SK-N-SH treated with all-trans-retinoic acid at 6 μM for 48 hours (cell line): ENCODE data around the gene ACOT7.

Source experiments
- ATAC-seq: fragments of 200-7000 bp; cut with Tn5 transposase; 3 replicates; pipeline ENCODE4 v1.9.1; 2020; ENCODE audit warnings: mild to moderate bottlenecking, moderate library complexity
- ARNTL ChIP-seq: fragments of 450-650 bp; formaldehyde crosslinking; IDR thresholded peaks from 2 replicates; pipeline ENCODE4 v1.5.0; 2020; ENCODE audit warnings: low read depth, mild to moderate bottlenecking, moderate library complexity, borderline replicate concordance
- BACH2 ChIP-seq: fragments of 250-450 bp; sonication (Bioruptor Pico); IDR thresholded peaks from 2 replicates; pipeline ENCODE4 v1.9.0; 2021; ENCODE audit warnings: mild to moderate bottlenecking, borderline replicate concordance
- CREB5 ChIP-seq: fragments of 250-450 bp; sonication (Bioruptor Pico); IDR thresholded peaks from 2 replicates; pipeline ENCODE4 v1.5.1; 2020; ENCODE audit warnings: low read depth, mild to moderate bottlenecking, moderate library complexity
- CSDC2 ChIP-seq: fragments of 250-450 bp; sonication (Bioruptor Pico); IDR thresholded peaks from 2 replicates; pipeline ENCODE4 v1.5.0; 2020; ENCODE audit warnings: mild to moderate bottlenecking, moderate library complexity
- CSRNP3 ChIP-seq: fragments of 250-450 bp; sonication (Bioruptor Pico); IDR thresholded peaks from 2 replicates; pipeline ENCODE4 v1.5.1; 2021; ENCODE audit warnings: mild to moderate bottlenecking, moderate library complexity
- ESRRG ChIP-seq: fragments of 250-450 bp; sonication (Bioruptor Pico); IDR thresholded peaks from 2 replicates; pipeline ENCODE4 v1.6.1; 2021; ENCODE audit warnings: mild to moderate bottlenecking
- GLIS3 ChIP-seq: fragments of 250-450 bp; sonication (Bioruptor Pico); IDR thresholded peaks from 2 replicates; pipeline ENCODE4 v1.5.0; 2020; ENCODE audit warnings: mild to moderate bottlenecking, moderate library complexity
- ISL1 ChIP-seq: fragments of 250-450 bp; sonication (Bioruptor Pico); IDR thresholded peaks from 2 replicates; pipeline ENCODE4 v2.1.2; 2022; ENCODE audit warnings: mild to moderate bottlenecking, moderate library complexity
- OSR1 ChIP-seq: fragments of 250-450 bp; sonication (Bioruptor Pico); IDR thresholded peaks from 2 replicates; pipeline ENCODE4 v1.8.0; 2022; ENCODE audit warnings: moderate library complexity, mild to moderate bottlenecking, inconsistent platforms
- PATZ1 ChIP-seq: fragments of 250-450 bp; sonication (Bioruptor Pico); IDR thresholded peaks from 2 replicates; pipeline ENCODE4 v1.8.0; 2020; ENCODE audit warnings: mild to moderate bottlenecking, moderate library complexity, borderline replicate concordance
- POU6F1 ChIP-seq: fragments of 250-450 bp; sonication (Bioruptor Pico); IDR thresholded peaks from 2 replicates; pipeline ENCODE4 v1.8.0; 2021; ENCODE audit warnings: low read depth, mild to moderate bottlenecking, moderate library complexity, borderline replicate concordance
- PPARA ChIP-seq: fragments of 250-450 bp; sonication (Bioruptor Pico); IDR thresholded peaks from 2 replicates; pipeline ENCODE4 v1.5.0; 2020; ENCODE audit warnings: mild to moderate bottlenecking, borderline replicate concordance
- RARB ChIP-seq: fragments of 250-450 bp; sonication (Bioruptor Pico); IDR thresholded peaks from 2 replicates; pipeline ENCODE4 v1.8.0; 2021; ENCODE audit warnings: mild to moderate bottlenecking, moderate library complexity
- TCF4 ChIP-seq: fragments of 250-450 bp; sonication (Bioruptor Pico); IDR thresholded peaks from 2 replicates; pipeline ENCODE4 v1.8.0; 2021; ENCODE audit warnings: mild to moderate bottlenecking, moderate library complexity, borderline replicate concordance
- TOX ChIP-seq: fragments of 250-450 bp; sonication (Bioruptor Pico); IDR thresholded peaks from 2 replicates; pipeline ENCODE4 v1.8.0; 2021; ENCODE audit warnings: mild to moderate bottlenecking, moderate library complexity, borderline replicate concordance
- TSHZ2 ChIP-seq: fragments of 250-450 bp; sonication (Bioruptor Pico); IDR thresholded peaks from 2 replicates; pipeline ENCODE4 v1.5.0; 2020; ENCODE audit warnings: mild to moderate bottlenecking, moderate library complexity
- ZC3H10 ChIP-seq: fragments of 250-450 bp; sonication (Bioruptor Pico); IDR thresholded peaks from 2 replicates; pipeline ENCODE4 v1.5.1; 2021; ENCODE audit warnings: mild to moderate bottlenecking, moderate library complexity
- ZFP3 ChIP-seq: fragments of 250-450 bp; sonication (Bioruptor Pico); IDR thresholded peaks from 2 replicates; pipeline ENCODE4 v1.5.0; 2020; ENCODE audit warnings: mild to moderate bottlenecking, moderate library complexity
- ZFP30 ChIP-seq: fragments of 450-650 bp; formaldehyde crosslinking; IDR thresholded peaks from 2 replicates; pipeline ENCODE4 v1.5.0; 2022; ENCODE audit warnings: mild to moderate bottlenecking, moderate library complexity
- ZNF70 ChIP-seq: fragments of 450-650 bp; formaldehyde crosslinking; IDR thresholded peaks from 2 replicates; pipeline ENCODE4 v1.5.0; 2020; ENCODE audit warnings: mild to moderate bottlenecking, moderate library complexity
- ZNF8 ChIP-seq: fragments of 450-650 bp; formaldehyde crosslinking; IDR thresholded peaks from 2 replicates; pipeline ENCODE4 v1.5.0; 2020; ENCODE audit warnings: mild to moderate bottlenecking, moderate library complexity

ACOT7 gene

GRCh38 chr1:6424619-6425593 is 31.3 kb upstream of the ACOT7 start, which contains the start of gene ESPN:
ESPN (plus strand) TSS chr1:6424776; CDS start chr1:6424956, 180 bp downstream.
- no peak for TF ChIP-seq ZC3H10 (CRISPR knock-in tag)
- no peak for TF ChIP-seq POU6F1 (CRISPR knock-in tag)
- no peak for TF ChIP-seq TOX (CRISPR knock-in tag)
- no peak for TF ChIP-seq OSR1 (CRISPR knock-in tag)
- TF ChIP-seq GLIS3 (CRISPR knock-in tag), result no peak
- TF ChIP-seq ZFP3 (CRISPR knock-in tag), result no peak
- no peak for TF ChIP-seq ZNF8
- TF ChIP-seq PPARA (CRISPR knock-in tag), result no peak
- TF ChIP-seq CREB5 (CRISPR knock-in tag), result no peak
- no peak for TF ChIP-seq ARNTL (CRISPR knock-in tag)
- no peak for TF ChIP-seq CSDC2 (CRISPR knock-in tag)
- no peak for TF ChIP-seq ISL1 (CRISPR knock-in tag)
- TF ChIP-seq TSHZ2 (CRISPR knock-in tag), result no peak
- no peak for TF ChIP-seq ESRRG (CRISPR knock-in tag)
- TF ChIP-seq ZNF70, result no peak
- TF ChIP-seq ZFP30 (CRISPR knock-in tag), result no peak
- no peak for TF ChIP-seq TCF4 (CRISPR knock-in tag)
- no peak for TF ChIP-seq PATZ1 (CRISPR knock-in tag)
- no peak for TF ChIP-seq BACH2 (CRISPR knock-in tag)

GRCh38 chr1:6424000-6424565 is 30.5 kb upstream of the ACOT7 start:
- TF ChIP-seq ZFP3 (CRISPR knock-in tag), result no peak
- TF ChIP-seq ZNF8, result no peak
- peak; percentile 25; the same call in 2 of the 3 replicates for ATAC-seq

More at GRCh38 chr1:6424619-6425593, 31.3 kb upstream of the ACOT7 start, which contains the start of gene ESPN:
- peak; percentile 25; the same call in 1 of the 3 replicates for ATAC-seq

GRCh38 chr1:6423321-6423999 is 29.9 kb upstream of the ACOT7 start:
- no peak for TF ChIP-seq ZNF70
- TF ChIP-seq ZFP30 (CRISPR knock-in tag), result no peak
- TF ChIP-seq ARNTL (CRISPR knock-in tag), result no peak
- TF ChIP-seq CSRNP3 (CRISPR knock-in tag), result no peak
- TF ChIP-seq TCF4 (CRISPR knock-in tag), result no peak
- TF ChIP-seq RARB (CRISPR knock-in tag), result no peak
- no peak for TF ChIP-seq TSHZ2 (CRISPR knock-in tag)
- no peak for TF ChIP-seq CSDC2 (CRISPR knock-in tag)
- no peak for TF ChIP-seq PPARA (CRISPR knock-in tag)
- TF ChIP-seq, all 23 proteins: peak for 0
- ATAC-seq, result peak; percentile 71
